Heart right ventricle (tissue), 16 donors: ENCODE measurements around the gene WDR41. TPM values are rescaled to one million over a fixed set of nuclear protein-coding genes. Genes with fewer than 3 reads are reported as not detected.
"Not testable (repeated sequence)": the region's sequence is repeated elsewhere in the genome, so short reads cannot be mapped to it uniquely, and the experiment has no call there.

Experiments
- ATAC-seq, 8 donors: fragments of 200-7000 bp; cut with Tn5 transposase; one replicate each; pipeline ENCODE4 v1.9.1; 2020; ENCODE audit warnings: mild to moderate bottlenecking in 8 of 8, moderate library complexity in 8 of 8, moderate number of reproducible peaks in 1 of 8
- DNase-seq, 2 donors: peaks; one replicate each; pipeline ENCODE4 v3.0.0-alpha.2; 2020
- H3K27ac ChIP-seq, 10 donors: fragments of 200-600 bp; sonication (generic) in 2 of 10; one replicate each; pipeline versions ENCODE4 v1.5.0 to v1.8.0; 2020 to 2022; ENCODE audit warnings: mild to moderate bottlenecking in 3 of 10
- H3K27me3 ChIP-seq, 7 donors: fragments of 200-600 bp; one replicate each; pipeline ENCODE4 v1.8.0; 2021 to 2022; ENCODE audit warnings: mild to moderate bottlenecking in 2 of 7
- H3K36me3 ChIP-seq, 9 donors: fragments of 200-600 bp; sonication (generic) in 1 of 9; one replicate each; pipeline versions ENCODE4 v1.5.0 to v1.8.0; 2020 to 2022; ENCODE audit warnings: mild to moderate bottlenecking in 2 of 9
- H3K4me1 ChIP-seq, 9 donors: fragments of 200-600 bp; sonication (generic) in 1 of 9; one replicate each; pipeline versions ENCODE4 v1.5.0 to v1.8.0; 2020 to 2022; ENCODE audit warnings: mild to moderate bottlenecking in 4 of 9
- H3K4me3 ChIP-seq, 10 donors: fragments of 200-600 bp; sonication (generic) in 2 of 10; one replicate each; pipeline versions ENCODE4 v1.5.0 to v1.8.0; 2020 to 2022; ENCODE audit warnings: mild to moderate bottlenecking in 7 of 10, moderate library complexity in 2 of 10
- H3K9me3 ChIP-seq, 11 donors: fragments of 200-600 bp in 10 of 11; sonication (generic) in 2 of 11; one replicate each; pipeline versions ENCODE4 v1.5.0 to v1.8.0; 2013 to 2022; ENCODE audit warnings: mild to moderate bottlenecking in 2 of 11, control low read depth in 1 of 11, moderate library complexity in 1 of 11
- CTCF ChIP-seq, 9 donors: fragments of 200-600 bp; sonication (generic) in 2 of 9; IDR thresholded peaks; one replicate each; pipeline versions ENCODE4 v1.5.0 to v1.8.0; 2021 to 2022; ENCODE audit warnings: antibody characterized with exemption in 9 of 9, mild to moderate bottlenecking in 5 of 9, moderate library complexity in 1 of 9
- WGBS, 2 donors: extraction: QIAGEN DNeasy Blood & Tissue Kit; methylation state at CpG; one replicate each; pipeline ENCODE4 v1.1.7; 2013; ENCODE audit warnings: inconsistent platforms in 1 of 2; 5-methylcytosine and 5-hydroxymethylcytosine counted together
- intact Hi-C, 10 donors: fragments of 100-400 bp; cut with DNase I; formaldehyde crosslinking; loops; one replicate each; pipeline versions ENCODE4 v1.11.1 to v1.14.2; 2022
- polyA plus RNA-seq, 2 donors: library from polyadenylated mRNA; stranded (reverse); fragments of 200-250 nt; gene quantifications; one replicate each; pipeline ENCODE4 v1.2.3, GENCODE V29; 2013
- total RNA-seq, 10 donors: library from RNA; stranded (reverse); fragmentation: NEBNext Ultra II Directional in 3 of 10; extraction: Animal tissue kit (Norgen Biotek cat#: 25700) in 3 of 10; gene quantifications; one replicate each; pipeline versions ENCODE4 v1.2.1 to v1.2.4, GENCODE V29; 2021 to 2023
- donor health status: Arrhythmogenic right ventricular cardiomyopathy.
- donor health status: ischemic (EF 13 %, LVEDD 7.1; RV severe dilation, severe dysfunction).
- donor health status: healthy with polysubstance abuse.
- donor health status: DM: no; HTN: yes; CAD: no.
- donor health status: DM: no; HTN: no; CAD: no.
- donor health status: ischemic (EF 25% LVEDD 6.9; RV normal size, moderate dysfunction).
- donor health status: ischemic (EF 25% LVEDD 5.7; RV mildly dilated, moderate dysfunction).
- donor health status: healthy.
- donor health status: DM: yes; HTN: yes; CAD: no.
- donor health status: Ischemic cardiomyopathy.
- donor health status: ischemic (EF 35%, LVEDD 5.7; RV mildly dilated, moderate dysfunction).
- donor health status: nonischemic (EF 11% LVEDD 7.7; RV severe dilation, severe dysfunction).
- donor health status: DM: yes; HTN: yes; CAD: no.
- donor health status: PGD.
- donor health status: ischemic (EF 29% LVEDD 5.4; RV normal size, mild dysfunction).
- donor health status: nonischemic (EF 23%, LVEDD 6.1; RV moderate dilation, normal function).

WDR41 gene
- total and polyA plus RNA-seq, 12 donors = 7.9 to 44.9 (median 31.8) TPM

GRCh38 chr5:77486344-77486962, 5.7 kb downstream of the WDR41 start:
- DNase-seq = no peak
- Histone ChIP-seq H3K9me3 (no peaks in the 10 kb centered on the region), H3K4me1 (peaks cover 0 to 17% (median 9%) of the 10 kb centered on the region in 9 donors), H3K4me3 (no peak overlapping the region), H3K27ac (no peak overlapping the region), H3K36me3 (peaks cover 0 to 74% (median 15%) of the 10 kb centered on the region in 9 donors), H3K27me3 (no peaks in the 10 kb centered on the region)
- 86 to 87% methylated on average over 4 of the region's 4 CpGs for WGBS, 2 donors
- ATAC-seq = no peak
- intact Hi-C loops = no loop called here
- TF ChIP-seq CTCF (IDR thresholded peaks at IDR 0.05) = no peak

- TF ChIP-seq CTCF (IDR thresholded peaks at IDR 0.05) = no peak
- peaks cover 0 to 78% (median 20%) of the 10 kb centered on the region in 9 donors for H3K36me3 ChIP-seq
- peaks cover 0 to 5% (median 0%) of the 10 kb centered on the region in 9 donors for H3K4me1 ChIP-seq
- no peak overlapping the region for H3K4me3 ChIP-seq
- ATAC-seq = no peak
- no peak overlapping the region for H3K27ac ChIP-seq
- no peaks in the 10 kb centered on the region for H3K9me3 ChIP-seq
- WGBS, 2 donors = 96 to 97% methylated on average over 2 of the region's 2 CpGs
- intact Hi-C loops = no loop called here
- no peak for DNase-seq
- no peaks in the 10 kb centered on the region for H3K27me3 ChIP-seq
These were observed 8.4 kb downstream of the WDR41 start for GRCh38 chr5:77483682-77484081.

GRCh38 chr5:77475041-77475440, 17.1 kb downstream of the WDR41 start:
- H3K4me1 ChIP-seq, H3K27me3 ChIP-seq, intact Hi-C loops, DNase-seq, H3K27ac ChIP-seq, ATAC-seq, H3K36me3 ChIP-seq, H3K4me3 ChIP-seq: not testable (repeated sequence)
- H3K9me3 ChIP-seq = peaks cover 0 to 26% (median 0%) of the 10 kb centered on the region in 11 donors
- WGBS, 2 donors = 97 to 98% methylated on average over 8 to 11 of the region's 11 CpGs

DNA sequence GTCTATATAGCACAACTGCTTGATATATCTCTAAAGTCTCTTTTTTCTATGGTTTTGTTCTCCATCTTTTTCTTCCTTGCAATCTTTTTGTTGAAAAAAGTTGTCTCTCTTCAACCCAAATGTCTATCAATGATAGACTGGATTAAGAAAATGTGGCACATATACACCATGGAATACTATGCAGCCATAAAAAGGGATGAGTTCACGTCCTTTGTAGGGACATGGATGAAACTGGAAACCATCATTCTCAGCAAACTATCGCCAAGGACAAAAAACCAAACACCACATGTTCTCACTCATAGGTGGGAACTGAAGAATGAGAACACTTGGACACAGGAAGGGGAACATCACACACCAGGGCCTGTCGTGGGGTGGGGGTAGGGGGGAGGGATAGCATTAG, 23.2 kb downstream of the WDR41 start:
- Histone ChIP-seq H3K36me3 (peaks cover 0 to 18% (median 0%) of the 10 kb centered on the region in 9 donors), H3K9me3 (peaks cover 0 to 22% (median 0%) of the 10 kb centered on the region in 11 donors)
- H3K4me3 ChIP-seq, DNase-seq, H3K27ac ChIP-seq, H3K4me1 ChIP-seq, ATAC-seq, intact Hi-C loops, H3K27me3 ChIP-seq: not testable (repeated sequence)
- WGBS, 2 donors = 90 to 97% methylated on average over 3 of the region's 3 CpGs

DNA sequence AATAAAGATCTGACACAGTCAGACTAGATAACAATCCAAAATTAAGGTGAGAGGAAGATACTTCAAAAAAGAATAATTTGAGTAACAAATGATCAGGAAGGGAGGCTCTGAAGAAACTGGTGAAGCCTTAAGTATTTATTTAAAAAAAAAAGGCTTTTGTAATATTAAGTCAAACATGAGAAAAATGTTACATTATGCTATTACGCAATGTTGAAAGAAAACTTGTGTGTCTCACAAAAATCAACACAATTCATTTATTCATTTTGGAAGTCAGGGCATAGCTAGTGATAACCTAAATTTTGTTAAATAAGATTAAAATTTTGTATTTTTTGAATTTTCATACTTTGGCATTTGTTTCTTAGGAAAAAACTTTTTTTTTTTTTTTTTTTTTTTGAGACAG, 28.2 kb downstream of the WDR41 start:
- intact Hi-C loops = no loop called here
- no peaks in the 10 kb centered on the region for H3K27me3 ChIP-seq
- H3K4me3 ChIP-seq = no peak overlapping the region
- peaks cover 0 to 5% (median 0%) of the 10 kb centered on the region in 11 donors for H3K9me3 ChIP-seq
- ATAC-seq (no peak), DNase-seq (no peak)
- H3K4me1 ChIP-seq = peaks cover 0 to 6% (median 0%) of the 10 kb centered on the region in 9 donors
- 96 to 97% methylated on average over 1 of the region's 1 CpG for WGBS, 2 donors
- H3K36me3 ChIP-seq = peaks cover 0 to 53% (median 7%) of the 10 kb centered on the region in 9 donors
- TF ChIP-seq CTCF (IDR thresholded peaks at IDR 0.05) = no peak
- no peak overlapping the region for H3K27ac ChIP-seq
